BE2C (cell line): Measurements from ENCODE around the gene CDH1.

Experiments
- DNase-seq: peaks from one replicate; pipeline ENCODE4 v3.0.0-alpha.2; 2020
- H3K27me3 ChIP-seq: fragments of 250-450 bp; sonication (Bioruptor Pico); 2 replicates; pipeline ENCODE4 v1.5.1; 2020; ENCODE audit warnings: mild to moderate bottlenecking
- H3K36me3 ChIP-seq: fragments of 250-450 bp; sonication (Bioruptor Pico); 2 replicates; pipeline ENCODE4 v1.5.1; 2020; ENCODE audit warnings: mild to moderate bottlenecking
- H3K4me1 ChIP-seq: fragments of 250-450 bp; sonication (Bioruptor Pico); 2 replicates; pipeline ENCODE4 v1.5.1; 2020
- H3K4me3 ChIP-seq: 2 replicates; pipeline ENCODE4 v1.5.1; 2011; ENCODE audit warnings: low read depth, low read length
- H3K9me3 ChIP-seq: fragments of 250-450 bp; sonication (Bioruptor Pico); 2 replicates; pipeline ENCODE4 v1.5.1; 2020
- CTCF ChIP-seq: IDR thresholded peaks from 2 replicates; pipeline ENCODE4 v1.5.1; 2012; ENCODE audit warnings: mild to moderate bottlenecking, low read depth, low read length

The CDH1 gene

GRCh38 chr16:68700831-68701230, 36.3 kb upstream of the CDH1 start:
- H3K36me3 ChIP-seq = no peaks in the 10 kb centered on the region
- H3K4me3 ChIP-seq = no peak overlapping the region
- no peaks in the 10 kb centered on the region for H3K27me3 ChIP-seq
- H3K4me1 ChIP-seq = no peaks in the 10 kb centered on the region
- TF ChIP-seq CTCF = no peak
- no peaks in the 10 kb centered on the region for H3K9me3 ChIP-seq
- no peak for DNase-seq

GRCh38 chr16:68704232-68704867, 32.7 kb upstream of the CDH1 start:
- Histone ChIP-seq H3K9me3 (no peaks in the 10 kb centered on the region), H3K4me1 (no peaks in the 10 kb centered on the region), H3K4me3 (no peak overlapping the region), H3K27me3 (no peaks in the 10 kb centered on the region), H3K36me3 (no peaks in the 10 kb centered on the region)
- DNase-seq = peak; percentile 77
- peak; percentile 87 for TF ChIP-seq CTCF

GRCh38 chr16:68707340-68708152, 29.5 kb upstream of the CDH1 start:
- H3K36me3 ChIP-seq = no peaks in the 10 kb centered on the region
- DNase-seq = peak; percentile 17
- no peaks in the 10 kb centered on the region for H3K4me1 ChIP-seq
- no peak for TF ChIP-seq CTCF
- H3K9me3 ChIP-seq = no peaks in the 10 kb centered on the region
- peaks cover 3% of the 10 kb centered on the region; the same call in 1 of the 2 replicates for H3K27me3 ChIP-seq
- no peak overlapping the region for H3K4me3 ChIP-seq

GRCh38 chr16:68710211-68710610, 26.9 kb upstream of the CDH1 start:
- no peak overlapping the region for H3K4me3 ChIP-seq
- no peak for TF ChIP-seq CTCF
- no peaks in the 10 kb centered on the region for H3K9me3 ChIP-seq
- H3K27me3 ChIP-seq = peaks cover 3% of the 10 kb centered on the region; the same call in 1 of the 2 replicates
- H3K4me1 ChIP-seq = no peaks in the 10 kb centered on the region
- DNase-seq = no peak
- H3K36me3 ChIP-seq = no peaks in the 10 kb centered on the region

GRCh38 chr16:68711421-68712139, 25.5 kb upstream of the CDH1 start:
- Histone ChIP-seq H3K27me3 (peaks cover 3% of the 10 kb centered on the region; the same call in 1 of the 2 replicates), H3K9me3 (no peaks in the 10 kb centered on the region; the same call in 1 of the 2 replicates), H3K4me1 (no peaks in the 10 kb centered on the region), H3K4me3 (no peak overlapping the region), H3K36me3 (no peaks in the 10 kb centered on the region)
- no peak for DNase-seq
- TF ChIP-seq CTCF = no peak
